ENCODE results near the gene RALGPS1. TPM values are rescaled to one million over a fixed set of nuclear protein-coding genes. Genes with fewer than 3 reads are reported as not detected.

The RALGPS1 gene
- total and polyA plus RNA-seq, 7 donors, result 6.6 to 18.6 (median 11.4) TPM

DNA sequence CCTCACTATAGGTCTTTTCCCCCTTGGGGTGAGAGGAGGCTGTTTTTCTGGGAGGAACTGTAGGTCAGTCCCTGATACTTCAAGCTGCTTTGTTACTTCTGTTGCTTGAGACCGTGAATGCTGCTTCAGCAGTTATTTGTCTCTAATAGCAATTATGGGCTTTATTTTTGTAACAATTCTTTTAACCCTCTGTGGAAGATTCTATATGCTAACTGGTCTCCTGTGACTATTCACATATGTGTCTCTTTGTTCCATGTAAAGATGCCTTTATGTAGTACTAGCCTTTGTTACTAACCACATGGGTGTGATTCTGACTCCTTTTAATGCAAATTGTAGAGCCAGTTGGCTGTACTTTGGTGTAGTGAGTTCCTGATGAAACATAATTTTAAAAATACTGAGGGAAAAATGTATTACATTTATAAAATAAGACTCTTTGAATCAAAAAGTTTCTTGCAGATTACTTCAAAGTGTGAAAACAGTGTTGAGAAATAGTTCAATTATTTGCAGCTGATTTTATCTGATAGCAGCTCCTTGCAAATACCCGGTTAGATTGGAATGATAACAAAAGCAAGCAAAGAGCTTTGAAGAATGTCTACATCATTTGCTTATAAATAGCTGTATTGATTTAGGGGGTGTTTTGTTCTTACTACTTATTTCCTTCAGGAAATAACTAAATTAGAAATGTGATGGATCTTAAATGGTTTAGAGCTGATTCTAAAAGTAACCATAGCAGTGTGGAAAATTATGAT lies 161.2 kb downstream of the RALGPS1 start:
- peaks cover 0 to 25% (median 21%) of the 10 kb centered on the region in 4 donors for H3K4me1 ChIP-seq
- H3K36me3 ChIP-seq, result peaks cover 0 to 5% (median 0%) of the 10 kb centered on the region in 4 donors
- intact Hi-C loops (cut with DNase I), result no loop called here
- peak overlapping the region in 2 of 4 donors; percentile 4 to 49 for H3K27ac ChIP-seq
- TF ChIP-seq POLR2AphosphoS5 (IDR thresholded peaks at IDR 0.05), result no peak
- TF ChIP-seq POLR2A (IDR thresholded peaks at IDR 0.05), result no peak
- TF ChIP-seq EP300 (IDR thresholded peaks at IDR 0.05), result no peak
- TF ChIP-seq, protein P1, sequence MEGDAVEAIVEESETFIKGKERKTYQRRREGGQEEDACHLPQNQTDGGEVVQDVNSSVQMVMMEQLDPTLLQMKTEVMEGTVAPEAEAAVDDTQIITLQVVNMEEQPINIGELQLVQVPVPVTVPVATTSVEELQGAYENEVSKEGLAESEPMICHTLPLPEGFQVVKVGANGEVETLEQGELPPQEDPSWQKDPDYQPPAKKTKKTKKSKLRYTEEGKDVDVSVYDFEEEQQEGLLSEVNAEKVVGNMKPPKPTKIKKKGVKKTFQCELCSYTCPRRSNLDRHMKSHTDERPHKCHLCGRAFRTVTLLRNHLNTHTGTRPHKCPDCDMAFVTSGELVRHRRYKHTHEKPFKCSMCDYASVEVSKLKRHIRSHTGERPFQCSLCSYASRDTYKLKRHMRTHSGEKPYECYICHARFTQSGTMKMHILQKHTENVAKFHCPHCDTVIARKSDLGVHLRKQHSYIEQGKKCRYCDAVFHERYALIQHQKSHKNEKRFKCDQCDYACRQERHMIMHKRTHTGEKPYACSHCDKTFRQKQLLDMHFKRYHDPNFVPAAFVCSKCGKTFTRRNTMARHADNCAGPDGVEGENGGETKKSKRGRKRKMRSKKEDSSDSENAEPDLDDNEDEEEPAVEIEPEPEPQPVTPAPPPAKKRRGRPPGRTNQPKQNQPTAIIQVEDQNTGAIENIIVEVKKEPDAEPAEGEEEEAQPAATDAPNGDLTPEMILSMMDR (IDR thresholded peaks at IDR 0.05), result no peak
- DNase-seq, result no peak
- peaks cover 0 to 2% (median 0%) of the 10 kb centered on the region in 4 donors for H3K9me3 ChIP-seq
- H3K4me3 ChIP-seq, result no peak overlapping the region
- WGBS, 2 donors, result 76 to 78% methylated on average over 2 of the region's 2 CpGs
- H3K27me3 ChIP-seq, result no peaks in the 10 kb centered on the region

DNA sequence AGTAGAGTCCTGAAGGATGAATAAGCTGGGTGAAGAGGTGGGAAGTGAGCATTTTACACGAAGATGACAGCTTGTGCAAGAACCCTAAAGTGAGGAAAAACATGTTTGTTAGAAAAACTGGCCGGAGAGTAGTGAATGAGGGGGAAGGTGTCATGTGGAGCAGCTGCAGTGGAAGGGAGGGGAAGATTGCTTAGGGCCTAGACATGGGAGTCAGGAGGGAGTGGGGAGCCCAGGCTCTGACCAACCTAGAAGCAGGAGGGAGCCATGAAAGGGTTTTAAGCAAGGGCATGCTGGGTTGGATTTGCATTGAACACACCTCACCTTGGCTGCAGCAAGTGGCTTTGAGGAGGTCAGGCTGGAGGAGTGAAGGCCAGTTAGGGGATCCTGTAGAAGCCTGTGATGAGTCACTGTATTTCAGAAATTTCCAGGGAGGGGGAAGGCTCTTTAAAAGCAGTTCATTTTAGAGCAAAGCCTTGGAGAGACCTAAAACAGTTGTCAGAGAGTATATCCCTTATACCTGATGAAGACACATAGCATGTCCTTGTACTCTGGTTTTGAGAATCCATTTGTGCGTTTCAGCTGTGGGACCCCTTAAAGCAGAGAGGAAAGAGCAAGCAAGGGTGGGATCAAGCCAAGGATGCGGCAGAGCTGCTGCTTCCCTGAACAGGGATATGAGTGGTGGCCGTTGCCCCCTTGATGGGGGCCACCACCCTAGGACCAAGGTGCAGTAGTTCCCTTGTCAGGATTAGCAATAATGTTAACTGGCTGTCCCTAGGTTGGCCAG lies 162.5 kb downstream of the RALGPS1 start:
- Histone ChIP-seq H3K4me3 (no peak overlapping the region), H3K27me3 (no peaks in the 10 kb centered on the region), H3K9me3 (no peaks in the 10 kb centered on the region), H3K27ac (peak overlapping the region in 3 of 4 donors; percentile 3 to 37 (median 3)), H3K36me3 (peaks cover 0 to 1% (median 0%) of the 10 kb centered on the region in 4 donors), H3K4me1 (peaks cover 0 to 25% (median 21%) of the 10 kb centered on the region in 4 donors)
- intact Hi-C loops (cut with DNase I), result no loop called here
- TF ChIP-seq POLR2A (IDR thresholded peaks at IDR 0.05) (no peak), POLR2AphosphoS5 (IDR thresholded peaks at IDR 0.05) (no peak), EP300 (IDR thresholded peaks at IDR 0.05) (no peak)
- TF ChIP-seq, protein P1 (IDR thresholded peaks at IDR 0.05), result no peak
- DNase-seq, result peak; percentile 57
- 86 to 93% methylated on average over 5 of the region's 5 CpGs for WGBS, 2 donors

DNA sequence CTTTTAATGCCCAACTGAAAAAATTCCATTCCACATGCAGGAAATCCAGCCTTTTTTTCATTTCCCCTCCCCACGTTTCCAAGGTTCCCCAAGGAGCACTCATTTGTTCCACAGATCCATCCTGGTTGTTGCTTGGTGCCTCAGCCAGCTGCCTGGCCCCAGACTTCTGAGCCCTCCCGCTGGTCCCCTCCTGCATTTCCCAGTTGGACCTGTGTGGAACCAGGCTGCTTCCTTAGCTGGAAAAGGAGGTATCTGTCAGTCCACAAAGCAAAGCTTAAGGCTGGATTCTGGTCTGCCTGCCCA lies 163.0 kb downstream of the RALGPS1 start:
- TF ChIP-seq, protein P1 (IDR thresholded peaks at IDR 0.05), result no peak
- TF ChIP-seq POLR2AphosphoS5 (IDR thresholded peaks at IDR 0.05) (no peak), POLR2A (IDR thresholded peaks at IDR 0.05) (no peak), EP300 (IDR thresholded peaks at IDR 0.05) (no peak)
- whole genome bisulfite sequencing, 2 donors, result 84 to 93% methylated on average over 2 of the region's 2 CpGs
- Histone ChIP-seq H3K36me3 (no peaks in the 10 kb centered on the region), H3K9me3 (no peaks in the 10 kb centered on the region), H3K4me3 (no peak overlapping the region), H3K27ac (peak overlapping the region in 2 of 4 donors; percentile 3 to 37), H3K27me3 (no peaks in the 10 kb centered on the region), H3K4me1 (peaks cover 0 to 25% (median 21%) of the 10 kb centered on the region in 4 donors)
- intact Hi-C loops (cut with DNase I), result no loop called here
- peak; percentile 46 for DNase-seq

DNA sequence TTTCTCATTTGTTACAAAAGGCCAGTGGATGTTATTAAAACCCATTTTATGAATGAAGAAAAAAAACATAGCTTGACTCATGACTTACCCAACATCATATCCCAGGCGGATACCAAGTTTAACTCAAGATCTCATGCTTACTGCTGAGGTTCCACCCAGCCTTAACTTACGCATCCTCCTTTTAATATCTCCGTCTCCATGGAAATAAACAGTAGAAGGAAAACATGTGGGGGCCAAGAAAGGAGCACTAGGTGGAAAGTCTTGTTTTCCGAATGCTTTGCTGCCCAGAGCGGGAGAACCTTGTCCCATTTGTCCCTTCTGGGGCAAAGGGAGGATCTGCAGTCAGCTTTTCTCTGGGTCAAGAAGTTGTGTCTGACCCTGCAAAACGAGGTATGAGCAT lies 163.8 kb downstream of the RALGPS1 start:
- peak; percentile 5 for DNase-seq
- H3K9me3 ChIP-seq, result no peaks in the 10 kb centered on the region
- H3K36me3 ChIP-seq, result no peaks in the 10 kb centered on the region
- H3K4me3 ChIP-seq, result no peak overlapping the region
- peaks cover 0 to 25% (median 21%) of the 10 kb centered on the region in 4 donors for H3K4me1 ChIP-seq
- H3K27ac ChIP-seq, result no peak overlapping the region
- no peak for TF ChIP-seq EP300 (IDR thresholded peaks at IDR 0.05)
- no peak for TF ChIP-seq POLR2A (IDR thresholded peaks at IDR 0.05)
- WGBS, 2 donors, result 94 to 96% methylated on average over 6 of the region's 6 CpGs
- intact Hi-C loops (cut with DNase I), result no loop called here
- H3K27me3 ChIP-seq, result no peaks in the 10 kb centered on the region

DNA sequence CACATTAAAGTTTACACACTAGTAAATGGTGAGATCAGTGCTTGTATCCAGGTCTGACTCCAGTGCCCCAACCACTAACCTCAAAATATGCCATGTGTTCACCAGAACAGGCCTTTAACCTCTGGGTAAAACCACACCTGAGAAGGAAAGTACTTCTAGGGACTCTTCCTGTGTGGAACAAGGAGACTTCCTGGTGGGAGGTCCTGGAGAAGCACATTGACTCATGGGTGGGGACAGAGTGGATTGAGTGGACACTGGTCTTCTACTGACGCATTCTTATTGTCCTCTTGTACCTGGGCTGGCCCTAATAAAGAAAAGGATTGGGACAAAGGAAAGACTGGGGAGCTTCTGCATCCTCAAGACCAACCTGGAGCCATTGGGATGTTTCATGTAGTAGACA lies 164.4 kb downstream of the RALGPS1 start:
- no peak for DNase-seq
- Histone ChIP-seq H3K9me3 (no peaks in the 10 kb centered on the region), H3K36me3 (no peaks in the 10 kb centered on the region), H3K4me1 (peaks cover 0 to 25% (median 21%) of the 10 kb centered on the region in 4 donors), H3K4me3 (no peak overlapping the region), H3K27me3 (no peaks in the 10 kb centered on the region), H3K27ac (no peak overlapping the region)
- no peak for TF ChIP-seq POLR2A (IDR thresholded peaks at IDR 0.05)
- intact Hi-C loops (cut with DNase I), result no loop called here
- WGBS, 2 donors, result 88 to 95% methylated on average over 1 of the region's 1 CpG

Measured in sigmoid colon (tissue), 7 donors.